Measurements from ENCODE around the gene ZNF174.

Gene ZNF174

DNA sequence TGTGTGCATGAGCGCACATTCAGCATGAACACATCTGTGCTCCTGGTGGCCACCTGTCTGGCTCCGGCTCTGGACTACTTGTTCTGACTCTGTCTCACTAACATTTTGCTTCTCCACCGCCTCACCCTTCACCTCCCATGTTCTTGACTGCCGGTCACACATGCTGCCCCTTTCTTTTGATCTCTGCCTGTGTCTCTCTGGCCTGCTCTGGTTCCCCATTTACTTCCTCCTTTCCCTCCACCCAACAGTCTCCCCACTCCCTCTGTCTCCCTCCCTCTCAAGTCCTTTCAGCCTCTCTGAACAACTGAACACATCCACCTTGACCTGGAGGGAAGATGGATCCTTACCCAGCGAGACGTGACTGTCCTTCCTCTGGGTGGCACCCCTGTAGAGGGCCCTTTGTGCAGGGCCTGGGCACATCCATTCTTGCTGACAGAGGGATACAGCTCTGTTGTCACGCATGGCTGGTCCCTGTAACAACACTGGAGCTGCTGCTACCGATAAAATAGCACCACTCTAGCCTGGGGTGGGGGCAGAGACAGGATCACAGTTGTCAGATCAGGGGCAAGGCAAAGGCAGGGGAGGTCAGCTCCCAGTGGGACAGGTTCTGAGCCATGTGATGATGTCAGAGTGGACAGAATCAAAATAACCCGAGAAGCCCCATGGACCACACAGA lies 11.2 kb upstream of the ZNF174 start:
- DNase-seq (ENCODE audit: low read depth), result no peak
- H3K4me3 ChIP-seq (ENCODE audit: low read depth, low read length), result no peak overlapping the region
- TF ChIP-seq, protein P1, sequence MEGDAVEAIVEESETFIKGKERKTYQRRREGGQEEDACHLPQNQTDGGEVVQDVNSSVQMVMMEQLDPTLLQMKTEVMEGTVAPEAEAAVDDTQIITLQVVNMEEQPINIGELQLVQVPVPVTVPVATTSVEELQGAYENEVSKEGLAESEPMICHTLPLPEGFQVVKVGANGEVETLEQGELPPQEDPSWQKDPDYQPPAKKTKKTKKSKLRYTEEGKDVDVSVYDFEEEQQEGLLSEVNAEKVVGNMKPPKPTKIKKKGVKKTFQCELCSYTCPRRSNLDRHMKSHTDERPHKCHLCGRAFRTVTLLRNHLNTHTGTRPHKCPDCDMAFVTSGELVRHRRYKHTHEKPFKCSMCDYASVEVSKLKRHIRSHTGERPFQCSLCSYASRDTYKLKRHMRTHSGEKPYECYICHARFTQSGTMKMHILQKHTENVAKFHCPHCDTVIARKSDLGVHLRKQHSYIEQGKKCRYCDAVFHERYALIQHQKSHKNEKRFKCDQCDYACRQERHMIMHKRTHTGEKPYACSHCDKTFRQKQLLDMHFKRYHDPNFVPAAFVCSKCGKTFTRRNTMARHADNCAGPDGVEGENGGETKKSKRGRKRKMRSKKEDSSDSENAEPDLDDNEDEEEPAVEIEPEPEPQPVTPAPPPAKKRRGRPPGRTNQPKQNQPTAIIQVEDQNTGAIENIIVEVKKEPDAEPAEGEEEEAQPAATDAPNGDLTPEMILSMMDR (IDR thresholded peaks at IDR 0.05; ENCODE audit: low read depth, low read length, missing control alignments), result no peak
- in situ Hi-C loops (cut with HindIII; ENCODE audit: low sequenced_read_pairs), result no loop called here

DNA sequence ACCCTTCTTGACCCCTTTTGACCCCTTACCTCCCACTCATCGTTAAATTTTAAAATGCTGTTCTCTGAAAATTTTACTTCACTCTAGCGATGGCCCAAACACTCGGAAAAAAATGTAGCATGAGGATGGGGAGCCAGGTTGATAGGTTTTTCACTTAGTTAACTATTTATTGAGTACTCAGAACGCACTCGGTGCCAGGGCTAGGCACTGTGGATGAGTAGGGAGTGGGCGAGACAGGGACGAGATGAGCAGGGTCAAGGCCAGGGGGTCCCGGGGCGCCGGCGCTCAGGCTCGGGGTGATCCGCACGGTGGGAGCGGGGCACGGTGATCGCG lies 603 bp upstream of the ZNF174 start:
- DNase-seq (ENCODE audit: low read depth), result no peak
- in situ Hi-C loops (cut with HindIII; ENCODE audit: low sequenced_read_pairs), result loop anchor here (5.0 kb wide), 1 partner anchor 83 kb away; no protein-coding TSS in a partner anchor
- TF ChIP-seq, protein P1 (IDR thresholded peaks at IDR 0.05; ENCODE audit: low read depth, low read length, missing control alignments), result no peak
- H3K4me3 ChIP-seq (ENCODE audit: low read depth, low read length), result peak overlapping the region; percentile 87

- TF ChIP-seq, protein P1 (IDR thresholded peaks at IDR 0.05; ENCODE audit: low read depth, low read length, missing control alignments), result no peak
- in situ Hi-C loops (cut with HindIII; ENCODE audit: low sequenced_read_pairs), result loop anchor here (5.0 kb wide), 1 partner anchor 85 kb away; no protein-coding TSS in a partner anchor
- peak overlapping the region; percentile 87 for H3K4me3 ChIP-seq (ENCODE audit: low read depth, low read length)
- no peak for DNase-seq (ENCODE audit: low read depth)
Observed at GRCh38 chr16:3401719-3402397, 843 bp downstream of the ZNF174 start.

DNA sequence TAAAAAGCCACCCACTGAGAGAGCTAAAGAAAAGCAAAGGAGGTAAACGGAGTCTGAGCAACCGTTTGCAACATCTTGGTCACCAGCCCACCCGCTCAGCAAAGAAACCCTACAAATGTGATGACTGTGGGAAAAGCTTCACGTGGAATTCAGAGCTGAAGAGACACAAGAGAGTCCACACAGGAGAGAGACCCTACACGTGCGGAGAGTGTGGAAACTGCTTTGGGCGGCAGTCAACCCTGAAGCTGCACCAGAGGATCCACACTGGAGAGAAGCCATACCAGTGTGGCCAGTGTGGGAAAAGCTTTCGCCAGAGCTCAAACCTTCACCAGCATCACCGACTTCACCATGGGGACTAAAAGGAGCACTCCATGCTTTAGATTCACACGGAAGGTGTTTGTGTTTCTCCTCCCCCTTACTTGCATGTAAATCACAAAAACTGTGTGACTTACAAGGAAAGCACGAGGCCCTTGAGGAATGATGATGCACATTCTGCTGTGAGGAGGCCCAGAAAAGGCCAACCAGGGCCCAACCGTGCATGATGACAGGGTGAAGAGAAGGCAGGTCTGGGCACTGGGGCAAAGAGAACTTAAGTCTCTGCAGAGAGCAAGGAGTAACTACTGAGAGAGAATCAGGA lies 7.7 kb downstream of the ZNF174 start:
- TF ChIP-seq, protein P1 (IDR thresholded peaks at IDR 0.05; ENCODE audit: low read depth, low read length, missing control alignments), result no peak
- in situ Hi-C loops (cut with HindIII; ENCODE audit: low sequenced_read_pairs), result no loop called here
- DNase-seq (ENCODE audit: low read depth), result no peak
- no peak overlapping the region for H3K4me3 ChIP-seq (ENCODE audit: low read depth, low read length)

DNA sequence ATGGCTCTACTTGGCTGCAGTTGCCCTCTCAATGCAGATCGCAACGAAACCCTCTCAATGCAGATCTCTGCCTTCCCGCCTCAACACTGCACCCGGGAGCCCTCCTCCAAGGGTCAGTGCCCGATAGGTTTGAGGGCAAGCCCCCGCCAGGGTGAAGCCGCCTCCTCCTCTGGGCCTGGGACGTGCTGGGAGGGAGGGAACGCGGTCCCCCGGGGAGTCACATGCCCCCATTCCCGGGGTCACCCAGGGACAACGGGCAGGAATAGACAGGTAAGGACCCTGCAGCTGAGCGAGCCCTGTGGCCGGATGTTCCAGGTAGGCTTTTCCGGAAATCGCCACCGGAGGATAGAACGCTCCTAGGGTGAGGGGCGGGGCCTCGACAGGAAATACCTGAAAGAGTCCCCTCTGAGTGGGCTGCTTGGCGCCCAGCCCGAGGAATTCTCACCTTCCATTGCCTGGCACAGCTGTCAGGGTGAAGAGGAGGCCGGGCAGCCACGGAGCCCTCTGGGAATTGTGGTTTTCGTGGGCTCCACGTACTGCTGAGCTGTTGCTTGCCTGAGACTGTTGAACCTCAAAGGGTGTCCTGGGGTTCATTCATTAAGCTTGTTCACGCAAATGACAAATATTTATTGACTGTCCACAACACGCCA lies 12.8 kb downstream of the ZNF174 start:
- no peak overlapping the region for H3K4me3 ChIP-seq (ENCODE audit: low read depth, low read length)
- DNase-seq (ENCODE audit: low read depth), result no peak
- TF ChIP-seq, protein P1 (IDR thresholded peaks at IDR 0.05; ENCODE audit: low read depth, low read length, missing control alignments), result no peak
- in situ Hi-C loops (cut with HindIII; ENCODE audit: low sequenced_read_pairs), result loop anchor here (5.0 kb wide), 1 partner anchor 42 kb away; no protein-coding TSS in a partner anchor

DNA sequence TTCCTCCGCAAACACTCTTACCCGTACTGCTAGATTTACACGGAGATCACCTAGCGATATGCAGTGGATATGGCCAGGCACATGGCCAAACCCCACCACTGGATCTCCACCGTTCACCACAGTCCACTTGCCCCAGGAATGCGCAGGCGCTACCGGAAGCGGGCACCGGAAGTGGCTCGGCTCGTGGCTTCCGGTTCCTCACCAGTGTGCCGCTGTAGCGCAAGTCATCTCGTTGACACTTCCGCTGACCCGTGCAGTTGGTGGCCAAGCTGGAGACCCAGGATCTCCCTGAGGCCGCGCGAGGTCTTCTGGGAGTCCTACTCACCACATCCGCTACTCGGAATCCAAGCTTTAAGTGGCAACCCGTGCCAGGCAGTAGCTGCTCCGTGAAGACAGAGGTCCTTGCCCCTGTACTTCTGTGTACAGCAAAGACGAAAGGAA lies 30.8 kb downstream of the ZNF174 start:
- in situ Hi-C loops (cut with HindIII; ENCODE audit: low sequenced_read_pairs), result no loop called here
- H3K4me3 ChIP-seq (ENCODE audit: low read depth, low read length), result peak overlapping the region; percentile 4
- TF ChIP-seq, protein P1 (IDR thresholded peaks at IDR 0.05; ENCODE audit: low read depth, low read length, missing control alignments), result no peak
- DNase-seq (ENCODE audit: low read depth), result no peak
